Mucosa of descending colon (tissue), 3 donors: ENCODE results near the gene PMEPA1. TPM values are rescaled to one million over a fixed set of nuclear protein-coding genes. Genes with fewer than 3 reads are reported as not detected.
"Not testable (repeated sequence)": the region's sequence is repeated elsewhere in the genome, so short reads cannot be mapped to it uniquely, and the experiment has no call there.

Experiments
- ATAC-seq: fragments of 200-7000 bp; cut with Tn5 transposase; one replicate; pipeline ENCODE4 v1.9.1; 2020; ENCODE audit warnings: mild to moderate bottlenecking, moderate library complexity
- DNase-seq, 3 donors: peaks; one replicate each; pipeline ENCODE4 v3.0.0-alpha.2; 2020
- H3K36me3 ChIP-seq: fragments of 200-600 bp; one replicate; pipeline ENCODE4 v1.8.0; 2021; ENCODE audit warnings: low read depth, mild to moderate bottlenecking
- H3K4me1 ChIP-seq: fragments of 200-600 bp; one replicate; pipeline ENCODE4 v1.8.0; 2021; ENCODE audit warnings: low read depth, mild to moderate bottlenecking
- H3K4me3 ChIP-seq: fragments of 200-600 bp; one replicate; pipeline ENCODE4 v1.8.0; 2021; ENCODE audit warnings: mild to moderate bottlenecking
- H3K9me3 ChIP-seq: fragments of 200-600 bp; one replicate; pipeline ENCODE4 v1.8.0; 2021; ENCODE audit warnings: mild to moderate bottlenecking
- CTCF ChIP-seq: fragments of 200-600 bp; IDR thresholded peaks from one replicate; pipeline ENCODE4 v1.8.0; 2022; ENCODE audit warnings: antibody characterized with exemption, mild to moderate bottlenecking
- intact Hi-C, 2 donors: fragments of 100-400 bp; cut with DNase I in 1 of 2; cut with micrococcal nuclease in 1 of 2; formaldehyde crosslinking; loops; one replicate each; pipeline versions ENCODE4 v1.11.0 to v1.11.1; 2022; cut with DNase I, micrococcal nuclease
- total RNA-seq, 3 donors: library from RNA; stranded (reverse); fragmentation: NEBNext Ultra II Directional in 2 of 3; extraction: Animal tissue kit (Norgen Biotek cat#: 25700) in 2 of 3; gene quantifications; one replicate each; pipeline versions ENCODE4 v1.2.1 to v1.2.4, GENCODE V29; 2021 to 2023
- donor health status: DM: no; HTN: no; CAD: no; lungs with moderate emphysema.
- donor health status: DM: no; HTN: no; CAD: no.
- donor health status: DM: no; HTN: yes; CAD: no.

The PMEPA1 gene
- total RNA-seq, 3 donors from 2014 or later, result 18.5 to 35.5 (median 23.5) TPM

DNA sequence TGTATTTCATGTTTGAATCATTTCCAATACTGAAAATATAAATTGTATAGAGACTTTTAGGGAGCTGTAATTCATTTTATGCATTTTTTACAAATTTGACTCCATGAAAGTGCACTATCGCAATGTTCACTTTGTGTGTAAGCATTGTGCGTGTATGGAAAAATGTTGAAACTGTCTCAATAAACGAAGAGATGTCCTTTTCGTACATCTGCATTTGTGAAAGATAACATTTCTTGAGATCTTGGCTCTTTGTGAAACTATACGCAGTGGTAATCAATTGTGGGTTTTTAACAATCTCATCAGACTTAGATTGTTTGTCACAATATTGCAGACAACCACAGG lies 70.9 kb downstream of the PMEPA1 start:
- DNase-seq (no peak), ATAC-seq (no peak)
- H3K4me3 ChIP-seq, result no peak overlapping the region
- H3K4me1 ChIP-seq, result no peaks in the 10 kb centered on the region
- intact Hi-C loops, result no loop called here
- no peaks in the 10 kb centered on the region for H3K9me3 ChIP-seq
- no peak for TF ChIP-seq CTCF
- H3K36me3 ChIP-seq, result no peaks in the 10 kb centered on the region

GRCh38 chr20:57638173-57638894 lies 71.5 kb downstream of the PMEPA1 start:
- ATAC-seq, result peak; percentile 12
- no peak for TF ChIP-seq CTCF

DNA sequence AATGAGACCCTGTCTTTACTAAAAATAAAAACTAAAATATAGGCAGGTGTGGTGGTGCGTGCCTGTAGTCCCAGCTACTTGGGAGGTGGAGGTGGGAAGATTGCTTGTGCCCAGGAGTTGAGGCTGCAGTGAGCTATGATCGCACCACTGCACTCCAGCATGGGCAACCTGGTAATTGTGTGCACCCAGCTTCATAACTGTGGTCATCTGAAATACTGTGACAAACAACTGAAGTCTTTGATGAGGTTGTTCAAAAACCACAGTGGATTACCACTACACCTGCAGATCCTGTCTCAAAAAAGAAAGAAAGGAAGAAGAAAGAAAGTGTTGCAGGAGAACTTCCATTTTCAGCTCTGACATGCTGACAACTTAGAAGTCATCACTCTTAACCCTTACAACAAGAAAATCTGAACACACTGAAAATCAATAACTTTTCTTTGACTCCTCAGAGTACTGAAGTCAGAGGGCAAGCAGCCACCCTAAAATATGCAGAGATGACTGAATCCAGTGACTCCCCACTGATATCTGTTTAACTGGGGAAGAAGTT lies 75.8 kb downstream of the PMEPA1 start:
- intact Hi-C loops, result no loop called here
- no peaks in the 10 kb centered on the region for H3K36me3 ChIP-seq
- DNase-seq (no peak), ATAC-seq (no peak)
- H3K4me1 ChIP-seq, result no peaks in the 10 kb centered on the region
- no peak overlapping the region for H3K4me3 ChIP-seq
- no peaks in the 10 kb centered on the region for H3K9me3 ChIP-seq
- no peak for TF ChIP-seq CTCF

More at GRCh38 chr20:57638173-57638894, 71.5 kb downstream of the PMEPA1 start:
- no peaks in the 10 kb centered on the region for H3K36me3 ChIP-seq
- H3K4me1 ChIP-seq, result no peaks in the 10 kb centered on the region
- no peaks in the 10 kb centered on the region for H3K9me3 ChIP-seq
- intact Hi-C loops, result no loop called here
- no peak overlapping the region for H3K4me3 ChIP-seq
- DNase-seq, result no peak

- intact Hi-C loops, result no loop called here
- no peak for TF ChIP-seq CTCF
- no peaks in the 10 kb centered on the region for H3K4me1 ChIP-seq
- H3K36me3 ChIP-seq, result no peaks in the 10 kb centered on the region
- H3K4me3 ChIP-seq, result no peak overlapping the region
- no peak for DNase-seq
- H3K9me3 ChIP-seq, result no peaks in the 10 kb centered on the region
- no peak for ATAC-seq
Measured at GRCh38 chr20:57632286-57632685, 77.5 kb downstream of the PMEPA1 start.

GRCh38 chr20:57630061-57630460 lies 79.8 kb downstream of the PMEPA1 start:
- H3K9me3 ChIP-seq, result peaks cover 4% of the 10 kb centered on the region
- no peak for TF ChIP-seq CTCF
- DNase-seq (no peak), ATAC-seq (peak; percentile 52)
- no peaks in the 10 kb centered on the region for H3K4me1 ChIP-seq
- intact Hi-C loops, result no loop called here
- no peak overlapping the region for H3K4me3 ChIP-seq
- no peaks in the 10 kb centered on the region for H3K36me3 ChIP-seq

DNA sequence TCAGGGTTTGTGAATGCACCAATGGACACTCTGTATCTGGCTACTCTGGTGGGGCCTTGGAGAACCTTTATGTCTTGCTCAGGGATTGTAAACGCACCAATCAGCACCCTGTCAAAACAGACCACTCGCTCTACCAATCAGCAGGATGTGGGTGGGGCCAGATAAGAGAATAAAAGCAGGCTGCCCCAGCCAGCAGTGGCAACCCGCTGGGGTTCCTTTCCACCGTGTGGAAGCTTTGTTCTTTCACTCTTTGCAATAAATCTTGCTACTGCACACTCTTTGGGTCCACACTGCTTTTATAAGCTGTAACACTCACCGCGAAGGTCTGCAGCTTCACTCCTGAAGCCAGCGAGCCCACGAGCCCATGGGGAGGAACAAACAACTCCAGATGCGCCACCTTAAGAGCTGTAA lies 80.3 kb downstream of the PMEPA1 start:
- ATAC-seq, DNase-seq, H3K36me3 ChIP-seq, H3K4me1 ChIP-seq, H3K4me3 ChIP-seq, H3K9me3 ChIP-seq, intact Hi-C loops: not testable (repeated sequence)

DNA sequence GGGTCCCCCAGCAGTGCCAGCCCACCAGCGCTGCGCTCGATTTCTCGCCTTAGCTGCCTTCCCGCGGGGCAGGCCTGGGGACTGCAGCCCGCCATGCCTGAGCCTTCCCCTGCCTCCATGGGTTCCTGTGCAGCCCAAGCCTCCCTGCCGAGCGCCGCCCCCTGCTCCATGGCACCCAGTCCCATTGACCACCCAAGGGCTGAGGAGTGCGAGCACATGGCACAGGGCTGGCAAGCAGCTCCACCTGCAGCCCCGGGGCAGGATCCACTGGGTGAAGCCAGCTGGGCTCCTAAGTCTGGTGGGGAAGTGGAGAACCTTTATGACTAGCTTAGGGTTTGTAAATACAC lies 80.9 kb downstream of the PMEPA1 start:
- ATAC-seq, DNase-seq, H3K36me3 ChIP-seq, intact Hi-C loops, H3K9me3 ChIP-seq, H3K4me3 ChIP-seq, H3K4me1 ChIP-seq: not testable (repeated sequence)
